HG03432 (cell line): ENCODE data around the gene CRISPLD2.

Experiments used
- ATAC-seq: cut with Tn5 transposase; IDR thresholded peaks from one replicate; pipeline ENCODE4 v1.9.1; 2021; ENCODE audit warnings: mild to moderate bottlenecking, moderate library complexity; ENCODE audit not compliant: unreplicated experiment

The CRISPLD2 gene

GRCh38 chr16:84838383-84838948, 18.7 kb downstream of the CRISPLD2 start:
- ATAC-seq: no peak

GRCh38 chr16:84839054-84839453, 19.3 kb downstream of the CRISPLD2 start:
- ATAC-seq: no peak

DNA sequence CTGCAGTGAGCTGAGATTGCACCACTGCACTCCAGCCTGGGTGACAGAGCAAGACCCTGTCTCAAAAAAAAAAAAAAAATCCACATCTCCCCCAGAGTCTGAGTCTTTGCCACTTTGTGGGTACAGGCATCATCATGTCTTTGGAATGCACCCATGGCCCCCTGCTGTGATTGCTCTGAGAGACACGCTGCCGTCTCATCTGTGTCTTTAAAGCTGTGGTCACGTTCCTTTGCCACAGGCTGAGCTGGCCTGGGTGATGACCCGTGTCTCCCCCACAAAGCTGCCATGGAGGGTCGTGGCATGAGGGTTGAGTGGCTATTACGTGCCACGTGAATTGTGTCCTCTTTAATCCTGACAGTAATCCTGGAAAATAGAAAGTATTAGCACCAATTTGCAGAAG, 20.2 kb downstream of the CRISPLD2 start:
- ATAC-seq: no peak

DNA sequence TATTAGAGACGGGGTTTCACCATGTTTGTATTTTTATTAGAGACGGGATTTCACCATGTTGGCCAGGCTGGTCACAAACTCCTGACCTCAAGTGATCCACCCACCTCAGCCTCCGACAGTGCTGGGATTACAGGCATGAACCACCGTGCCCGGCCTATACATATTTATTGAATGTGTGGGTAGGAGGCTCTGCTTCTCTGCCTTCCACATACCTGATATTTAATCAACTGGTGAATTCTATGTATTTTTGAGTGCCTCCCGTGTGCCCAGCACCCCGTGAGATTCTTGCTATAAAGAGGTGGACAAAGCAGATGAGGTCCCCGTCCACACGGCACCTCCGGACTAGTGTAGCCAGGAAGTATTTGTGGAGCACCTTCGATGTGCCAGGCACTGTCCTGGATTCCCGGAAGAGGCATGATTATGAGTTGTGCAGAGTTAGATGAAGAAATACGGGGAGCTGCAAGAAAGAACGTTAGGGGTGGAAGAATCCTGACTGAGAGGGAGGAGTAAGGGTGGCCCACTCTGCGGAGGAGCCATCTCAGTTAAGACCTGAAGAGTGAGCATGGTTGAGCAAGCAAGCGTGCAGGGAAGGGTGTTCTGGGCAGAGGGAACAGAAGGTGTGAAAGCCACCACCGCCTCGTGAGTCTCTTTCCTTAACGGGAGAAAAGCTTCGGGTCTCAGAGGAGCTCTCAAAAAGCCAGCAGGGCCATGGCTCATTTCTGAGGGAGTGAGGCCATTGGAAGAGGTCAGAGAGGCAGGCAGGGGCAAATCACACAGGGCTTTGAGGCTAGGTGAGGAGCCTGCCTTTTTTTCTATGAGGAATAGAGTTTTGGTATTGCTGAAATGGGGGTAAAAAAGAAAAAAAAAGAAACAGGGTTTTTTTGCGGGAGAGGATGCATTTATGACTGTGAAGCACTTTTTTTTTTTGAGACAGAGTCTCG, 21.2 kb downstream of the CRISPLD2 start:
- no peak for ATAC-seq

- no peak for ATAC-seq
Observed at GRCh38 chr16:84841787-84842300, 22.1 kb downstream of the CRISPLD2 start.

GRCh38 chr16:84842516-84843148, 22.8 kb downstream of the CRISPLD2 start:
- no peak for ATAC-seq

DNA sequence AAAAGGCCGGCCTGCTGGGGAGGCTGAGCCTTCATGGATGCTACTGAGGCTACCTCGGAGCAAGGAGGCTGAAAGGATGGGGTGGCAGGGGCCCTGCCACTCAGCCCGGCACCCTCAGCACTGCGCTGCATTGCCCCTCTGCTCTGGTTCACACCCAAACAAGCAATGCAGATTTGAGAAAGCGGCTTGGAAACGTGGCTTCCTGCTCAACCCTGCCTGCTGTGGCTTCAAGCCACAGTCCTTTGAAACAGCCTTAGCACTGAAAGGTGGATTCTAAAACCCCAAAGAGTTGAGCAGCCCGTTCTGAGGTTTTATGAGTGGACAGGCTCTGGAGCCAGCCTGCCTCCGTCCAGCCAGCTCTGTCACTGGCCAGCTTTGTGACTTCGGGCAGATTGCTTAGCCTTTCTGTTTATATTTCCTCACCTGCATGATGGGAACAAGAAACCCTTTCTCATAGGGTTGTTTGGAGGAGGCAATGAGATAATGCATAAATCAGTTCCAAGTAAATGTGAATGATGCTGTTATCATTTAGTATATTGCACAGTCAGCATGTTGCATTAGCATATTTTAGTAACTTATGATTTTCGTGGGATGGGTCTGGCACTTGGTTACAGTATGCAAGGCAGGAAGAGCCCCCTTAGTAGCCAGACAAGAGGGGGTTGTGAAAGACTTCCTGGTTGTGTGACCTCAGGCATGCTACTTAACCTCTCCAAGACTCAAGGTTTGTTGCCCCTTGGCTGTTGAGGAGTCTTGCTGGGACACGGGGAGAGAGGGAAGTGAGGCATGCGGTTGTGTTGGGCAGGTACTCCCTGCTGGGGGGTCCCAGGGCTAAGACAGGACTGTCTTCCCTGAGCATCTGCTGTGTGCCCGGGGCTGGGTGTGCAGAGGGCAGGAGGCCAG, 23.6 kb downstream of the CRISPLD2 start:
- ATAC-seq: no peak

DNA sequence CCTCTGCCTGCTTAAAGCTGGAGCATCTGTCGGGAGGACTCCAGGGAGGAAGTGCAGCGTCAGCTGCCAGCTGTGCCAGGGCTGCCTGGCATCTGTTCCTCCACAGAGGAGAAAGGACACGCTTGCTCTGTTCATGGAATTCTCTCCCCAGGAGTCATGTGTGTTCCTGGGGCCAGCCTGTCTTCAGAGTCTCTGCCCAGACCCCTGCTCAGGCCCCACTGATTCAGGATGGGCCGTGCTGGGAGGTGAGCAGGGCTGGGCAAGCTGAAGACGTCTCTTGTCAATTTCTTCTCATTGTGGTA, 24.2 kb downstream of the CRISPLD2 start:
- ATAC-seq: no peak

GRCh38 chr16:84844559-84845495, 25.0 kb downstream of the CRISPLD2 start:
- no peak for ATAC-seq

GRCh38 chr16:84845496-84846002, 25.8 kb downstream of the CRISPLD2 start:
- no peak for ATAC-seq

DNA sequence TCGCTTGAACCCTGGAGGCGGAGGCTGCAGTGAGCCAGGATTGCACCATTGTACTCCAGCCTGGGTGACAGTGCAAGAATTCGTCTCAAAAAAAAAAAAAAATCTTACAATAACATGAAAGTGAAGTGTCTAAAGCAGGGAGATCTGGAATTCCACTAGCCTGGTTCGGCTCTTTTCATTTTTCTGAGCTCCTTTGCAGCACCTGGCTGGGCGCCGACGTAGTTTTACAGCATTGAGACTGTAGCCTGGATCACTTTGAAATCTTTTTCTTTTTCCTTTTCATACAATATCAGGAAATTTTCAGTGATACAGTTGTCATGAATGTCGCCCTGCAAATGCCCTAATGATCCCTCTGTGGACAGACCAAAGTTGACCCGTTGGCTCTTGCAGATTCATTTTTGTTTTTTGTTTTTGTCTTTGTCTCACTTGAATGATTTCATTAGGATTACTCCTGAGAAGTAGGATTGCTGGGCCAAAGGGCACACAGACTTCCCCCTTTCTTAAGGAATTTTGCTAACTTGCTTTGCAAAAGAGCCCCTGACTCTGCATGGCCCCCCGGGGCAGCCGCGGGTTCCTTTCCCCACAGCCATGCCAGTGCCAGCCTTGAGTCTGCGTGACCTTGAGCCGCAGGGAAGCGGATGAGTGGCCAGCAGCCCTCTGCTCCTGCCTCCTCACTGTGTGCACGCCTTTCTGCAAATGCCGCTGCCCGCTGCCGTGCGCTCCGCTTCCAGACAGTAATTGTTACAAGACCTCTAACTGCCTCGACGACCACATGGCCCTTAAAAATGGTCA, 28.0 kb downstream of the CRISPLD2 start:
- no peak for ATAC-seq

GRCh38 chr16:84848986-84849634, 29.3 kb downstream of the CRISPLD2 start:
- no peak for ATAC-seq

- no peak for ATAC-seq
Observed at GRCh38 chr16:84849751-84850150, 30.0 kb downstream of the CRISPLD2 start.

DNA sequence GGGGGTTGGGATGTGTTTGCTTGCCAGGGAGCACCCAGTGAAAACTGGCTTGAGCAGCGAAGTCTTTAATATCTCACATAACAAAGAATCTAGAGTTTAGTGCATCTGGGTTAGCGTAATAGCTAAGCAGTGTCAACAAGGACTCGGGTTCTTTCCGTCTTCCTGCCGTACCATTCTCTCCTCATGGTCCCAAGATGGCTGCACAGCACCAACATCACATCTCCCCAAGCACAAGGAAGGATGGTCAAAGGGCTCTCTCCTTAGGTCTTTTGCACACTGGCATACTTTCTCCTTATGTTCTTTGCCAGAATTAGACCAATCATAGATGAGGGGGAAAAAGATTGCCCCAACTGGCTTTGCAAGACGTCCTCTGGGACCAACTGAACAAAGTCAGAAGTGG, 30.9 kb downstream of the CRISPLD2 start:
- no peak for ATAC-seq

GRCh38 chr16:84851192-84852127, 31.7 kb downstream of the CRISPLD2 start:
- ATAC-seq: no peak

DNA sequence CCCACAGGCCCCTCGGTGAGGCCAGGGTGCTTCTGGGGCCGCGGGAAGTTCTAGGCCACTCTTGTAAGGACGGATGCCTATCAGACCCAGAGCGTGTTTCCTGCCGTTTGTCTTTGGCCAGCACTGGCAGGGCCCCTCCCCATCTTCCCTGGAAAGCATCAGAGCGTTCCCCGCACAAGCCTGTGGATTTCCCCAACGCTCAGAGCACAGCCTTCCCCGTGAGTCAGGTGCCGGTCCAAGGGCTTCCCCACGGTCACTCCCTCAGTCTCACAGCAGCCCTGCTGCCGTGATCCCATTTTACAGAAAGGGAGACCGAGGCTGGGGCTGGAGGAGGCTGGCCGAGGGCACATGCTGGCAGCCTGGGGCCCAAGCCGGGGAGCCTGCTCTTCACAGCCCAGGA, 33.7 kb downstream of the CRISPLD2 start:
- ATAC-seq: no peak

DNA sequence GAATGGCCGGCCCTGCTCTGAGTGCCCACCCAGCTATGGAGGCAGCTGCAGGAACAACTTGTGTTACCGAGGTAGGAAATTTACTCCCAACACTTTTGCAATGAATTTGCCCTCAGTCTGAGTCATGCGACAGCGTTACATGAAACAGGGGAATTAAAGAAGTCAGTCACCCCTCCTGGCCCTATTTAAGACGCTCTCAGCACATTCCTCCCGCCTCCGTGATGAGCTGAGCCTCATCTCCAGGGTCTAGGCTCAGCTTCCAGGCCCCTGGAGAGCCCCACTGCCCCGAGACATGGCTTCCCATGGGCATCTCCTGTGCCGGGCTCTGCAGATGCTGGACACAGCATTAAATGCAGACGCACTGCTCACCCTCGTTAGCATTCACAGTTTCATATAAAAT, 35.0 kb downstream of the CRISPLD2 start:
- no peak for ATAC-seq
